PC-3 (cell line): ENCODE results near the gene SYNGR2.

Experiments used
- EZH2 ChIP-seq: fragments of 300-600 bp; sonication (generic); IDR thresholded peaks from one replicate; pipeline ENCODE4 v1.6.1; 2017; ENCODE audit warnings: antibody characterized with exemption, mild to moderate bottlenecking, low read length; ENCODE audit not compliant: unreplicated experiment
- EZH2phosphoT487 ChIP-seq: fragments of 300-600 bp; sonication (generic); IDR thresholded peaks from 2 replicates; pipeline ENCODE4 v1.6.1; 2018; ENCODE audit warnings: mild to moderate bottlenecking, antibody characterized with exemption, low read length, borderline replicate concordance
- TF ChIP-seq, protein P1 (sequence below): fragments of 300-600 bp; sonication (generic); conservative IDR thresholded peaks from 2 replicates; pipeline ENCODE4 v1.5.1; 2017; ENCODE audit warnings: antibody characterized with exemption, low read depth, mild to moderate bottlenecking, low read length

GRCh38 chr17:78180083-78180482, 11.7 kb downstream of the SYNGR2 start:
- no peak for TF ChIP-seq EZH2phosphoT487
- TF ChIP-seq, protein P1, sequence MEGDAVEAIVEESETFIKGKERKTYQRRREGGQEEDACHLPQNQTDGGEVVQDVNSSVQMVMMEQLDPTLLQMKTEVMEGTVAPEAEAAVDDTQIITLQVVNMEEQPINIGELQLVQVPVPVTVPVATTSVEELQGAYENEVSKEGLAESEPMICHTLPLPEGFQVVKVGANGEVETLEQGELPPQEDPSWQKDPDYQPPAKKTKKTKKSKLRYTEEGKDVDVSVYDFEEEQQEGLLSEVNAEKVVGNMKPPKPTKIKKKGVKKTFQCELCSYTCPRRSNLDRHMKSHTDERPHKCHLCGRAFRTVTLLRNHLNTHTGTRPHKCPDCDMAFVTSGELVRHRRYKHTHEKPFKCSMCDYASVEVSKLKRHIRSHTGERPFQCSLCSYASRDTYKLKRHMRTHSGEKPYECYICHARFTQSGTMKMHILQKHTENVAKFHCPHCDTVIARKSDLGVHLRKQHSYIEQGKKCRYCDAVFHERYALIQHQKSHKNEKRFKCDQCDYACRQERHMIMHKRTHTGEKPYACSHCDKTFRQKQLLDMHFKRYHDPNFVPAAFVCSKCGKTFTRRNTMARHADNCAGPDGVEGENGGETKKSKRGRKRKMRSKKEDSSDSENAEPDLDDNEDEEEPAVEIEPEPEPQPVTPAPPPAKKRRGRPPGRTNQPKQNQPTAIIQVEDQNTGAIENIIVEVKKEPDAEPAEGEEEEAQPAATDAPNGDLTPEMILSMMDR: no peak
- no peak for TF ChIP-seq EZH2
